Muscle of arm (tissue), 12 donors: ENCODE data around the gene UROC1. TPM values are rescaled to one million over a fixed set of nuclear protein-coding genes. Genes with fewer than 3 reads are reported as not detected.

Experiments used
- DNase-seq: peaks from one replicate; pipeline ENCODE4 v3.0.0-alpha.2; 2013
- polyA plus RNA-seq, 12 donors: library from polyadenylated mRNA; unstranded; fragments of 120-200 nt; gene quantifications; one replicate each; pipeline ENCODE4 v1.2.1, GENCODE V29; 2013; ENCODE audit not compliant: insufficient read length in 12 of 12

The UROC1 gene
- polyA plus RNA-seq, 12 donors = 0.11 to 0.19 TPM; not detected in 10

DNA sequence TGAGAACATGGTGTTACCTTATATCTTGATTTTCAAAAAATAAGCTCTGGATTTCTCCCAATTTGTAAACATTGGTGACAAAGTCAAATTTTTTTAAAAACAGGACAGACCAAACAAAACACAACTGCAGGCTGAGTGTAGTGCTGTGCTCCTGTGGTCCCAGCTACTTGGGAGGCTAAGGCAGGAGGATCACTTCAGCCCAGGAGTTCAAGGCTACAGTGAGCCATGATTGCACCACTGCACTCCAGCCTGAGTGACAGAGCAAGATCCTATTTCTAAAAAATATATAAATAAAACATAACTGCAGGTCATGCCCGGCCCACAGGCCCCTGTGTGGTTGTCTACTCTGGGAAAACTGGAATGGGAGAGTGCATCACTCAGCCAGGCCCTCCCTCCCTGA, 37.9 kb downstream of the UROC1 start:
- no peak for DNase-seq

- no peak for DNase-seq
These were observed 38.8 kb downstream of the UROC1 start for GRCh38 chr3:126478581-126479310.

DNA sequence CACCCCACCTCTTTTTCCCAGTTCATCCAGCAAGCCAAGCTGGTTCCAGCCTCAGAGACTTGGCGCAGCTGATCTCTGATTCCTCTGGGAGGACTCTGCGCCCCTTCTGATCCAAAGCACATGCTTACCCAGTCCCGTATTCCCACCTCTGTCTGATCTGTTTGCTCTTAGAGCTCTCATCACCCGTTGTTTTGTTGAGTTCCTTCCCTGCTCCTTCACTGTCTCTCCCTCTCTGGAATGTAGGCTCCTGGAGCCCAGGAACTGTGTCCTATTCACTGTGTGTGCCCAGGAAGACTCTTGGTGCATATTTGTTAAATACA, 40.6 kb downstream of the UROC1 start:
- no peak for DNase-seq

DNA sequence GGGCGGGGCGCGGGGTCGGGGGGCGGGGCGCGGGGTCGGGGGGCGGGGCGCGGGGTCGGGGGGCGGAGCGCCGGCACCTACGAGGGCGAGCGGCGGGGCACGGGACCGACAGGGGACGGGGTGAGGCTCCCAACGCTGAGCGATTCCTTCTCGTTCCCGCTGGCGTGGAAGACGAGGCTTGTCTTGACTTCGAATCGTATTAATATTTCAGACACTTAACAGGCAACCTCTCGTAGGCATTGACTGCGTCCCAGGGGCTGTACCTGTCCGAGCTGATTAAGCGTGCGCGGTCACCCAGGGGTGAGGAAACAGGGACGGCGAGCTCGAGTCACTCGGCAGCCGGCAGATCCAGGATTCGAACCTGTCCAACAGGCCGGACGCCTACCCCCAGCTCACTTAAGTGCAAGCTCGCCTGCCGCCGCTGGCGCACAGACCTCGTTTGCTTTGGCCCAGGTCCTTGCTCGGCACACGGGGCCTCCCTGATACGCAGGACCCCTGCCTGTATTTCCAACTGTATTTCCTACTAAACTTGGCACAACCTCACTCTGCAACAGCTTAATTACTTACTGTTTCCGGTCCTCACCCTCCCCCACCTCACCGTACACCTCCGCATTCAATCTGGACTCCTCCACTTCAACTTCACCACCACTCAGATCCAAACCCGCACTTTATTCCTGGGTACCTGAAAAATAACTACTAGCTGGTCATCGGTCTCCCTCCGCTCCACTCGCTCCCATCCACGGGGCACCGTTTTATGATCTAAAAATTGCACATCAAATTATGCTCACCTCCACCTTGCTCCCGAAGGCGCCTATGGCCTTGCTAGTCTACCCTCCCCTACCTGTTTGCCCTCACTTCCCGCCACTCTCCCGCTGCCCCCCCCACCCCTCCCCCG, 41.2 kb downstream of the UROC1 start:
- peak; percentile 57 for DNase-seq

DNA sequence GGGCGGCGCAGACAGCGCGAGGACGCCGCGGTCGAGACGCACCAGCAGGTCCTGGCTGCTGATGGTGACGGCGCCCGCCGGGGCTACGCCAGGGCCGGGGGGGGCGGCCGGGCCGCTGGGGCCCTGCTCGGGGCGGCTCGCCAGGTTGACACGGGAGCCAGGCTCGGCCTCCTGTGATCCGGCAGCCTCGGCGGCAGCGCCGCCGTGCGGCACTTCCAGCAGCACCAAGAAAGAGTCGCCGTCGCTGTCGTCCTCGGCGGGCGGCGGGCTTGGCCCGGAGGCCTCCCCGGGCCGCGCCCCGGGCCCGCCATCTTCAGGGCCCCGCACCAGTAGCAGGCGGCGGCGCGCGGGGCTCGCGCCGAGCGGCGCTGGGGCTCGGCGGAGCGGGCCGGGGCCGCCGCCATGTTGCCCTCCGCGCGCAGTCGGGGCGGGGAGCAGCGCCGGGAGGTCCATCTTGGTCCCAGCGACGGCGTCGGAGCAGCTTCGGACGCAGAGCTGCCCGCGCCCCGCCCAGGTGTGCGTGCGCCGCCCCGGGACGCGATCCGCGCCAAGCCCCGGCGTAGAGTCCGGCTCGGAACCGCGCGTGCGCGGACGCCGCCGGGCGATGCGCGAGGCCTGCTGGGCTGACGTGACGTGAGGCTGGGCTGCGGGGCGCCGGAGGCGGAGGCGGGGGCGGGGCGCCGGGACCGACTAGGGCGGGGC, 42.0 kb downstream of the UROC1 start, which contains the start of gene ZXDC:
Gene ZXDC, minus strand, starts transcription at position 479 of the 702 bp plus-strand sequence. Its CDS starts 26 bp downstream, at position 453.
- peak; percentile 93 for DNase-seq

GRCh38 chr3:126474498-126475412, 42.8 kb downstream of the UROC1 start:
- no peak for DNase-seq

GRCh38 chr3:126473292-126474168, 44.0 kb downstream of the UROC1 start:
- no peak for DNase-seq

DNA sequence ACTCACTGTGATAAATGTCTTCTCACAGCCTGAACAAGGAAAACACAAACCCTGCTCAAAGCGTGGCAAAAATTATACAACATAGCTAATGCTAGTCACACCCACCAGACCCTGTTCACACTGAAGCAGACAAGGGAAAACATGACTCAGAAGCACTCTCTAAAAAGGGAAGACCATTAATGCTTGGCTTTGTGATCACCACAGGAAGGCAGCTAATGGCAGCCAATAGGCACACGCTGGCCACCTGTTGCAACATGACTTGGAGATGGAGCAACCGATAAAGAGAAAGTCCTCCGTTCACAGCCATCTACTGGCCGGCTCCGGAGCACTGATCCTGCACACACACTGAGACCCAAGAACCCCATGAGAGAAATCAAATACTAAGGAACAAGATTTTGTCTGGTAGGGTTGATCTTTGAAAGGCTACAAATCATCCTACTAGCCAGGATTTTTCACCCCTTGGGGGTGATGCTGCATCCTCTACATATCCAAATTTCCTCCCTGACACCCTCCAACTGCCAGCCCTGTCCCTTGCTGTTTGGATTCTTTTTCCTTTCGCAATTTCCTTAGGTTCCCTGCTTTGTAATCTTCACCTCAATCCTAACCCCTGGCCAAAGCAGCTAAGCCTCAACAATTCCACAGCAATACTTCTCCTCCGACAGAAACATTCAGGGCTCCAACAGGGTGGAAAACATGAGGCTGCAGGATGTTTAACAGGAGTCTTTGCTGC, 45.1 kb downstream of the UROC1 start:
- DNase-seq = no peak

GRCh38 chr3:126469479-126469878, 48.1 kb downstream of the UROC1 start:
- no peak for DNase-seq

DNA sequence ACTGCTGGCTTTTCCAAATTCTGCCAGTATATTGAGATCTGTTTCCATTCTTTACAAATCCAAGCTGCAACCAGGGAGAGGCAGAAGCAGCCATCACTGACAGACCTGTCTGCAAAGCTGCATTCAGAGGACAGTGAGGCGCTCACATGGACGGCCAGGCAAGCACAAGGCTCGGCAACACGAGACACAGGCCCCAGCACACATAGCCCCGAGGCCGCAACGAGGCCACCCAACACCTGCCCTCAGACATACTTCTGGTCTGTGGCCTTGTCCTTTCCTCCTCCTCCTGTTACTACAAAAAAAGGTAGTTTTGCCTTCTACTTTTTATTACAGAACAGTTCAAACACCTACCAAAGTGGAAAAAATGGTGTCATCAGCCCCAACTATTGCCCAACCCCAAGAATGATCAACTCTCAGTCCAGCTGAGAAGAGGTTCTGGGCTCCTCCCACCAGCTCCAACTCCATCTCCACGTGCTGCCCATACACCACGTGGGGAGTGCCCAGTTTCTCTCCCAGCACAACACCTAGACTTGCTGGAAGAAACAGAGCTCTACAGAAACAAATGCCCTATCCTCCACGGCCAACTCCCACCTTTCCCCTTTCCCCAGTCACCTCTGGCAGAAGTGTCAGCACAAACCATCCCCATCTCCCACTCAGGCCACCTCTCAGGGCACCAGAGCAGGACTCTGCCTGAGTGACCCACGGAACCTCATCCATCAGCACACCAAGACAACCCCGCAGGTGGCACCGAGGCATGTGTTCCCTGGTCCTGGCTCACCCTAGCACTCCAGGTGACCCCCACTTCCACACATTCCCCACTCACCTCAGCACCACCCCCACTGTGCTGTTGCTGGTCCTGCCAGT, 49.3 kb downstream of the UROC1 start:
- no peak for DNase-seq

- no peak for DNase-seq
These were observed 50.0 kb downstream of the UROC1 start for GRCh38 chr3:126467611-126467955.

GRCh38 chr3:126466886-126467610, 50.5 kb downstream of the UROC1 start:
- DNase-seq = no peak

DNA sequence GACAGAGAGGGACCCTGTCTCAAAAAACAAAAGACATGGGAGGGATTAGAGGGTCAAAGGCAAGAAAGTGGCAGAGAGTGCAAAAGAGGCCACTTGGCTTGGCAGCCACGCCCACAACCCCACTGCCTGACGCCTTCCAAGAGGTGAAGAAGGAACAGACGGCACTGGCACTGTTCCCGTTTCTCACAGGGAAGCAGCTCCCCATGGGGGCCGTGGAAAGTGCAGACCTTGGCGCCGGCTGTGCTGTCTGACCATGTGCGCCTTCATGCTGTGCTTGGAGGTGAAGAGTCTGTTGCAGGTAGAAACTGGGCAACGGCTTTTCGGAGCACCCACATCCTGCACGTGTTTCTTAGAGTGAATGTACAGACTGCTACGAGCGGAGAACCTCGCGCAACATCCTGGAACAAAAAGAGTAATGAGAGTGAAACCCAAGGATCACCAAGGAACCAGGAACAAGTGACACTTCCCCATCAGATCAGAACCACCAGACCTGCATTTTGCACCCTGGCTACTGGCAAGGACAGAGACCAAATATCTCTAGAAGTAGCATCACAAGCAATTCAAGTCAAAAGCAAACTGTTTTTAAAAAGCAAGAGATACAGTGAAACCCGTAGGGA, 51.5 kb downstream of the UROC1 start:
- DNase-seq = no peak

GRCh38 chr3:126464997-126465396, 52.6 kb downstream of the UROC1 start:
- no peak for DNase-seq

DNA sequence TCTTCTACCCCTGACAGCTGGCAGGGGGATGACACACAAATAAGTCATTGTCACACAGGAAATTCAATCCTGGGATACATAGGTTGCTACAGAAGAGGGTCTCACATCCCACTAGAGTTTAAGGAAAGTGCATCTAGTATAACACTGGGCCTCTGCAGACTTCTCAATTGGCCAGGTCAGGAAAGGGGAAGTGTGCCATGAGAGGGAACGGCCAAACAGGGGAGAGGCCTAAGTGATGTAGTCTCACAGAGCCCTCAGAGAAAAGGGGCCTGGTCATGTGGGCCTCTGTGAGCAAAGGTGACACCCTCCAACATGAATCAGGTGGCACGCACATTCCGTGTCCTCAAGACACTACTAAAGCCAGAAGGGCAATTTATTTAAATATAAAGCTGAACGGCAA, 53.1 kb downstream of the UROC1 start:
- no peak for DNase-seq

DNA sequence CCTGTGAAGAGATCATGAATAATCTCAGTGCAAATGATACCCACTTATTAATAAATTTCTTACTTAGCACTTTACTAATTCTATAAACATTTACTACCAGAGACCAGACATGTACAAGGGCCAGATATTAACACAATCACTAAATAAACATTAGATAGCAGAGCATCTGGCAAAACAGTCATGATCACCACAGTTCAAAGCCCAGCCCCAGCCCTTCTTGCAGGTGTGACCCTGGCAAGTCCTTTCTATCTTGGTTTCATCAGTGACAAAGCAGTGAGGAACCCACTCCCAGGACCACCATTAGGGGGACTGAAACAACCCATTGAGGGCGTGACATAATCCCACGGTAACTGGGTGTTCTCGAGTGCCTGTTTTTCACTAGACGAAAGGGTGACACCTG, 53.5 kb downstream of the UROC1 start:
- DNase-seq = no peak

- no peak for DNase-seq
These were observed 54.1 kb downstream of the UROC1 start for GRCh38 chr3:126463521-126463920.
